ENCODE data around the gene MBNL2.

- TF ChIP-seq EZH2phosphoT487 (IDR thresholded peaks at IDR 0.05; ENCODE audit: low read depth), result no peak
- no peak for TF ChIP-seq CTCF (IDR thresholded peaks at IDR 0.05; ENCODE audit: low read depth, low read length)
Observed at GRCh38 chr13:97185291-97185690, 36.8 kb upstream of the MBNL2 start.
